H1 (cell line): ENCODE measurements around the gene GALNT1. TPM values are rescaled to one million over a fixed set of nuclear protein-coding genes. Genes with fewer than 3 reads are reported as not detected.

Experiments used
- CTCF ChIA-PET: fragments of 300-600 bp; sonication (Branson Sonifier 250); formaldehyde crosslinking; loops from one replicate; lab custom pipeline; 2021; ENCODE audit not compliant: partially characterized antibody; lab: Charles Lee
- POLR2A ChIA-PET: fragments of 300-600 bp; sonication (Branson Sonifier 250); formaldehyde crosslinking; loops from one replicate; lab custom pipeline; 2021; ENCODE audit warnings: inconsistent platforms; ENCODE audit not compliant: partially characterized antibody; lab: Charles Lee
- DNase-seq, 2 experiments: peaks; one replicate each; pipeline versions ENCODE4 v3.0.0 to v3.0.0-alpha.2; 2010 to 2022; ENCODE audit warnings: low spot score in 2 of 2, low read depth in 1 of 2, mixed read lengths in 1 of 2
- FAIRE-seq: peaks from 2 replicates; lab custom pipeline; 2011; peaks lifted over from hg19 to GRCh38; lab: Jason Lieb, UNC
- H2AFZ ChIP-seq: 2 replicates; pipeline ENCODE4 v1.8.1; 2012; ENCODE audit warnings: low read length, inconsistent platforms
- H2AK5ac ChIP-seq: 2 replicates; pipeline ENCODE4 v1.6.1; 2013; ENCODE audit warnings: low read depth, low read length
- H2BK120ac ChIP-seq: replicated peaks from 2 replicates; pipeline ENCODE3; 2013; ENCODE audit warnings: low read depth, low read length, inconsistent platforms
- H2BK12ac ChIP-seq: 2 replicates; pipeline ENCODE4 v1.6.1; 2013; ENCODE audit warnings: low read depth, low read length
- H2BK15ac ChIP-seq: 2 replicates; pipeline ENCODE4 v1.6.1; 2013; ENCODE audit warnings: low read length
- H2BK20ac ChIP-seq: 2 replicates; pipeline ENCODE4 v1.6.1; 2013; ENCODE audit warnings: low read length
- H2BK5ac ChIP-seq: 2 replicates; pipeline ENCODE4 v1.6.1; 2013; ENCODE audit warnings: low read depth, low read length
- H3K14ac ChIP-seq: 2 replicates; pipeline ENCODE4 v1.6.1; 2013; ENCODE audit warnings: inconsistent platforms; ENCODE audit not compliant: insufficient read length
- H3K18ac ChIP-seq: 2 replicates; pipeline ENCODE4 v1.6.1; 2013; ENCODE audit warnings: low read length; ENCODE audit errors: extremely low read depth
- H3K23ac ChIP-seq: 2 replicates; pipeline ENCODE4 v1.6.1; 2013; ENCODE audit warnings: inconsistent platforms; ENCODE audit not compliant: insufficient read length
- H3K23me2 ChIP-seq: 2 replicates; pipeline ENCODE4 v1.6.1; 2013; ENCODE audit warnings: low read depth, low read length
- H3K27ac ChIP-seq: 2 replicates; pipeline ENCODE4 v1.6.1; 2011; ENCODE audit warnings: low read depth, low read length, inconsistent platforms
- H3K27me3 ChIP-seq, 4 experiments: replicated peaks in 1 of 4; 1 replicate in 1 of 4; 2 replicates in 3 of 4; pipeline versions ENCODE4 v1.6.1 to v1.8.1; 2011 to 2013; ENCODE audit warnings: low read length in 3 of 4, mild to moderate bottlenecking in 3 of 4, inconsistent platforms in 2 of 4, mixed read lengths in 2 of 4, moderate library complexity in 1 of 4; ENCODE audit not compliant: control insufficient read depth in 3 of 4, insufficient read depth in 3 of 4; ENCODE audit errors: extremely low read depth in 1 of 4
- H3K36me3 ChIP-seq, 4 experiments: 2 replicates each; pipeline versions ENCODE4 v1.6.1 to v1.8.1; 2011 to 2013; ENCODE audit warnings: mild to moderate bottlenecking in 4 of 4, low read length in 3 of 4, moderate library complexity in 2 of 4, control low read depth in 1 of 4, inconsistent platforms in 1 of 4; ENCODE audit not compliant: insufficient read depth in 4 of 4, control insufficient read depth in 2 of 4
- H3K4ac ChIP-seq: replicated peaks from 2 replicates; pipeline ENCODE3; 2013; ENCODE audit warnings: low read length, low read depth, mixed read lengths, inconsistent platforms; ENCODE audit not compliant: insufficient read length
- H3K4me1 ChIP-seq, 4 experiments: replicated peaks in 1 of 4; 1 replicate in 1 of 4; 2 replicates in 3 of 4; pipeline versions ENCODE4 v1.6.1 to v1.8.1; 2011 to 2013; ENCODE audit warnings: low read length in 3 of 4, inconsistent platforms in 2 of 4, mixed read lengths in 1 of 4; ENCODE audit not compliant: insufficient read depth in 4 of 4, control insufficient read depth in 3 of 4
- H3K4me2 ChIP-seq, 2 experiments: 2 replicates each; pipeline versions ENCODE4 v1.6.1 to v1.8.1; 2011 to 2013; ENCODE audit warnings: low read depth in 2 of 2, low read length in 2 of 2, control low read depth in 1 of 2, inconsistent platforms in 1 of 2, mild to moderate bottlenecking in 1 of 2; ENCODE audit not compliant: insufficient read depth in 1 of 2
- H3K4me3 ChIP-seq, 4 experiments: fragments of 200-600, 300-600 bp in 1 of 4; sonication (generic), shearing (Covaris generic), sonication (Bioruptor Twin) in 1 of 4; 2 replicates each; pipeline versions ENCODE4 v1.5.1 to v1.8.1; 2011 to 2016; ENCODE audit warnings: low read length in 4 of 4, low read depth in 3 of 4, control low read depth in 2 of 4, inconsistent platforms in 2 of 4, mild to moderate bottlenecking in 2 of 4, mixed read lengths in 1 of 4, moderate library complexity in 1 of 4; ENCODE audit not compliant: insufficient read depth in 2 of 4; ENCODE audit errors: extremely low read depth in 1 of 4
- H3K56ac ChIP-seq: replicated peaks from 2 replicates; pipeline ENCODE3; 2013; ENCODE audit warnings: low read depth, mild to moderate bottlenecking, mixed read lengths, low read length, inconsistent platforms; ENCODE audit not compliant: insufficient read length
- H3K79me1 ChIP-seq: 2 replicates; pipeline ENCODE4 v1.6.1; 2013; ENCODE audit warnings: low read depth, low read length, control low read depth
- H3K79me2 ChIP-seq, 2 experiments: 2 replicates each; pipeline versions ENCODE4 v1.6.1 to v1.8.1; 2012 to 2013; ENCODE audit warnings: low read length in 2 of 2, mild to moderate bottlenecking in 2 of 2, inconsistent platforms in 1 of 2; ENCODE audit not compliant: insufficient read depth in 2 of 2, control insufficient read depth in 1 of 2
- H3K9ac ChIP-seq, 4 experiments: replicated peaks in 1 of 4; 1 replicate in 1 of 4; 2 replicates in 3 of 4; pipeline versions ENCODE4 v1.6.1 to v1.8.1; 2011 to 2013; ENCODE audit warnings: low read depth in 3 of 4, low read length in 3 of 4, control low read depth in 2 of 4, mild to moderate bottlenecking in 2 of 4, moderate library complexity in 2 of 4, inconsistent platforms in 1 of 4; ENCODE audit errors: extremely low read depth in 1 of 4
- H3K9me3 ChIP-seq, 2 experiments: 2 replicates each; pipeline versions ENCODE4 v1.6.1 to v1.8.1; 2012 to 2013; ENCODE audit warnings: mild to moderate bottlenecking in 2 of 2, moderate library complexity in 2 of 2, control low read depth in 1 of 2, inconsistent platforms in 1 of 2, low read depth in 1 of 2, low read length in 1 of 2, mixed read lengths in 1 of 2; ENCODE audit not compliant: insufficient read depth in 2 of 2
- H4K20me1 ChIP-seq, 2 experiments: replicated peaks in 1 of 2; 2 replicates each; pipeline versions ENCODE3 to v1.8.1; 2011 to 2013; ENCODE audit warnings: inconsistent platforms in 2 of 2, low read length in 2 of 2, mild to moderate bottlenecking in 1 of 2; ENCODE audit not compliant: insufficient read depth in 2 of 2, control insufficient read depth in 1 of 2
- H4K5ac ChIP-seq: 2 replicates; pipeline ENCODE4 v1.6.1; 2013; ENCODE audit warnings: low read length, low read depth, mixed read lengths, inconsistent platforms; ENCODE audit not compliant: insufficient read length
- H4K8ac ChIP-seq: 2 replicates; pipeline ENCODE4 v1.8.0; 2013; ENCODE audit warnings: mild to moderate bottlenecking, moderate library complexity, low read length, inconsistent platforms; ENCODE audit not compliant: insufficient read depth; ENCODE audit errors: extremely low read depth
- H4K91ac ChIP-seq: replicated peaks from 2 replicates; pipeline ENCODE3; 2013; ENCODE audit warnings: low read length, mixed read lengths, inconsistent platforms; ENCODE audit not compliant: insufficient read length
- CBX5 ChIP-seq: fragments of 300-800, 300-1000 bp; sonication (generic); IDR thresholded peaks from 2 replicates; pipeline ENCODE4 v1.7.1; 2016; ENCODE audit warnings: antibody characterized with exemption, low read length, low read depth
- CHD2 ChIP-seq: IDR thresholded peaks from 2 replicates; pipeline ENCODE4 v1.6.1; 2012; ENCODE audit warnings: low read length, improper control_type of control experiment
- CREB1 ChIP-seq: IDR thresholded peaks from 2 replicates; pipeline ENCODE4 v1.6.1; 2012; ENCODE audit warnings: inconsistent platforms
- CTBP2 ChIP-seq: IDR thresholded peaks from 2 replicates; pipeline ENCODE4 v1.7.0; 2011; ENCODE audit warnings: borderline replicate concordance, mild to moderate bottlenecking, moderate library complexity, mixed read lengths, low read length; ENCODE audit not compliant: insufficient read depth, insufficient read length
- GTF2F1 ChIP-seq: IDR thresholded peaks from 2 replicates; pipeline ENCODE4 v1.6.1; 2012; ENCODE audit warnings: low read depth, low read length, improper control_type of control experiment, borderline replicate concordance
- HDAC6 ChIP-seq: IDR thresholded peaks from one replicate; pipeline ENCODE4 v1.7.1; 2012; ENCODE audit warnings: low read depth, mild to moderate bottlenecking, inconsistent platforms, low read length, moderate library complexity
- KDM4A ChIP-seq: IDR thresholded peaks from one replicate; pipeline ENCODE4 v1.7.1; 2012; ENCODE audit warnings: low read depth, mild to moderate bottlenecking, moderate library complexity, low read length, inconsistent platforms; ENCODE audit not compliant: severe bottlenecking
- PHF8 ChIP-seq: fragments of 200-600 bp; sonication (generic); conservative IDR thresholded peaks from 2 replicates; pipeline ENCODE4 v1.7.1; 2012; ENCODE audit warnings: low read depth, mild to moderate bottlenecking, inconsistent platforms, low read length, moderate library complexity
- POLR2AphosphoS5 ChIP-seq: IDR thresholded peaks from 2 replicates; pipeline ENCODE4 v1.6.1; 2011; ENCODE audit warnings: low read depth, low read length
- SP1 ChIP-seq: IDR thresholded peaks from 2 replicates; pipeline ENCODE4 v1.6.1; 2011; ENCODE audit warnings: low read depth, low read length
- SP2 ChIP-seq: IDR thresholded peaks from 2 replicates; pipeline ENCODE4 v1.6.1; 2012; ENCODE audit warnings: mild to moderate bottlenecking, low read length, inconsistent platforms
- SP4 ChIP-seq: IDR thresholded peaks from 2 replicates; pipeline ENCODE4 v1.6.1; 2012; ENCODE audit warnings: low read length, inconsistent platforms
- TEAD4 ChIP-seq: IDR thresholded peaks from 2 replicates; pipeline ENCODE4 v1.6.1; 2012; ENCODE audit warnings: low read depth, low read length, inconsistent platforms, mixed read lengths
- ZNF274 ChIP-seq: IDR thresholded peaks from 2 replicates; pipeline ENCODE4 v1.7.0; 2012; ENCODE audit warnings: low read length, borderline replicate concordance; ENCODE audit errors: extremely low read depth
- WGBS, 2 experiments: shearing (Covaris generic) in 1 of 2; methylation state at CpG; one replicate each; pipeline versions ENCODE4 v1.1.6 to v1.1.7; 2013 to 2015; ENCODE audit warnings: low lambda C conversion rate in 2 of 2, mixed read lengths in 2 of 2, inconsistent platforms in 1 of 2, low coverage in 1 of 2, missing lambda C conversion rate in 1 of 2; ENCODE audit not compliant: insufficient replicate concordance in 2 of 2, insufficient coverage in 1 of 2, insufficient read length in 1 of 2; ENCODE audit errors: extremely low coverage in 1 of 2, missing lambda C conversion rate in 1 of 2; 5-methylcytosine and 5-hydroxymethylcytosine counted together
- polyA plus RNA-seq, 7 experiments: library from polyadenylated mRNA; depleted of rRNA in 3 of 7; stranded (reverse) in 5 of 7; unstranded in 2 of 7; fragments of >200 nt in 5 of 7; fragments of 200-250 nt in 2 of 7; gene quantifications; 1 replicate in 5 of 7; 2 replicates in 1 of 7; 4 replicates in 1 of 7; pipeline versions ENCODE4 v1.2.1 to v1.2.3, GENCODE V29; 2011 to 2013; ENCODE audit warnings: missing spikeins in 2 of 7, mixed read lengths in 2 of 7
- total RNA-seq: library from RNA; stranded (reverse); fragmentation: NEBNext Ultra II Directional; extraction: Animal tissue kit (Norgen Biotek cat#: 25700); gene quantifications from 2 replicates; pipeline ENCODE4 v1.2.1, GENCODE V29; 2021
- TF ChIP-seq, protein P1 (sequence below): IDR thresholded peaks from 2 replicates; pipeline ENCODE4 v1.6.1; 2011; ENCODE audit warnings: low read depth, mild to moderate bottlenecking, low read length; ENCODE audit not compliant: insufficient read depth

The GALNT1 gene
- total and polyA plus RNA-seq, 2 of the 8 experiments (the other 6 are each of a cell fraction or from before 2014, with no cell fraction given): 22.4 to 101 TPM

DNA sequence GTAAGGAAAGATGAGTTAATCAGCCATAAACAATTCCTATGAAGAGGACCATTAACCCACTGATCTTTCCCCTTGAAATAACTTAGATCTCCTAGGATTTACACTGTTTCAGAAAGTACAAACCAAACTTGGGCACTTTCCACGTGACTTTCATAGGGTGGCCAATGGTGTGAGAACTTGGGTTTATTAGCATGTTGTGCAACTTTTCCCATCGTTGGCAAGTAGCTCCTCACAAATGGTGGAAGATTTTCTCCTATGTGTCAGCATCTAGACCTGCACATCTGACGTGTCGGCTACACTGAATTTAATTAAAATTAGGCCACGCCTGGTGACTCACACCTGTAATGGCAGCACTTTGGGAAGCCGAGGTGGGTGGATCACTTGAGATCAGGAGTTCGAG, 116.3 kb downstream of the GALNT1 start:
- Histone ChIP-seq H3K36me3 (no peaks in the 10 kb centered on the region), H3K23me2 (no peaks in the 10 kb centered on the region), H3K4me2 (no peak overlapping the region), H2AFZ (no peak overlapping the region), H4K8ac (no peak overlapping the region), H3K9ac (no peak overlapping the region), H2BK120ac (no peak overlapping the region), H3K27ac (no peak overlapping the region), H3K27me3 (no peaks in the 10 kb centered on the region), H2AK5ac (no peak overlapping the region), H2BK12ac (no peak overlapping the region), H3K79me2 (no peaks in the 10 kb centered on the region), H3K9me3 (no peaks in the 10 kb centered on the region), H2BK5ac (no peak overlapping the region), H3K4me3 (no peak overlapping the region), H3K18ac (no peak overlapping the region), H3K79me1 (no peaks in the 10 kb centered on the region), H3K23ac (no peak overlapping the region), H2BK20ac (no peak overlapping the region), H3K4me1 (no peaks in the 10 kb centered on the region), H4K20me1 (no peaks in the 10 kb centered on the region), H4K5ac (no peak overlapping the region), H3K14ac (no peak overlapping the region), H2BK15ac (no peak overlapping the region), H4K91ac (no peak overlapping the region), H3K4ac (no peak overlapping the region), H3K56ac (no peak overlapping the region)
- ChIA-PET CTCF (no interaction called here), POLR2A (no interaction called here)
- 82% methylated on average over 7 of the region's 7 CpGs; no CpG with 5 or more reads in 1 of the 2 experiments for WGBS, 2 experiments
- no peak for DNase-seq
- FAIRE-seq: no peak
- TF ChIP-seq ZNF274 (no peak), CBX5 (no peak), CHD2 (no peak), CREB1 (no peak), POLR2AphosphoS5 (no peak), GTF2F1 (no peak), KDM4A (no peak), SP4 (no peak), HDAC6 (no peak), PHF8 (no peak), SP1 (no peak), TEAD4 (no peak), CTBP2 (no peak), SP2 (no peak)
- TF ChIP-seq, protein P1, sequence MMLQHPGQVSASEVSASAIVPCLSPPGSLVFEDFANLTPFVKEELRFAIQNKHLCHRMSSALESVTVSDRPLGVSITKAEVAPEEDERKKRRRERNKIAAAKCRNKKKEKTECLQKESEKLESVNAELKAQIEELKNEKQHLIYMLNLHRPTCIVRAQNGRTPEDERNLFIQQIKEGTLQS: no peak
